Esophagus mucosa (tissue), 1 donor: ENCODE results near the gene IL3. TPM values are rescaled to one million over a fixed set of nuclear protein-coding genes. Genes with fewer than 3 reads are reported as not detected.

Source experiments
- ATAC-seq: fragments of 200-7000 bp; cut with Tn5 transposase; one replicate; pipeline ENCODE4 v1.9.1; 2020
- total RNA-seq: library from RNA; stranded (reverse); gene quantifications from one replicate; pipeline ENCODE4 v1.2.4, GENCODE V29; 2023
- donor health status: DM: yes; HTN: yes; CAD: no.

Gene IL3
- total RNA-seq, 1 donor from 2014 or later, result not detected

DNA sequence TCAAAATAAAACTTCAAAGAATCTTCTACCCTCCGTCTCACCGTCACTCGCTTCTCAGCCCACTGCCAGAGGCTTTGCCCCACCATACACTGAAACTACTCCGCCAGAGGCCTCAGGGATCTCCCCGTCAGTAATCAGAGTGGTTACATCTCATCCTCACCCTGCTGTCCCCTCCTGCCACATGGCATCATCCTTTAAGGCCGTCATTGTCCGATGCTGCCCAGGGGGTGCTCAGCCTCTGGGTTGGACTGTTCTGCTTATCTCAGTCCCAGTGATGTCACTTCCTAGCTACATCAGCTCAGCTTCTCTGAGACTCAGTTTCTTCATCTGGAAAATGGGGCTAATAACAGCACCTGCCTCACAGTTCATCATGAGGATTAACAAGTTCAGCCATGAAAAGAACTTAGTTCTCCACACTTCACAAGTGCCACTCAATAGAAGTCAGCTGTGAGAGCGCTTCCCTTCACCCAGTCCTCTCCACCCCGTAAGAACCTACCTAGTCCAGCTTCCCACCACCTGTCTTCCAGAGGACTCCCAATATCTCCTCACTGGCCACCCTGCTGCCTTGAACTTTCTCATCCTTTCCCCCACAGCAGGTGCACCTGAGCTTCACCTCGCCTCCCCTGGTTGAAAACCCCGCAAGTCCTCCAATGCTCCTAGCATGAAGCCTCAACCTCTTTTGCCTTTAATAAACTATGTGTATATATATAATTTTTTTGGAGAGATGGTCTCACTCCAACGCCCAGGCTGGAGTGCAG lies 2.8 kb upstream of the IL3 start:
- no peak for ATAC-seq

- ATAC-seq, result no peak
Measured at GRCh38 chr5:132058646-132059042, 1.8 kb upstream of the IL3 start.

DNA sequence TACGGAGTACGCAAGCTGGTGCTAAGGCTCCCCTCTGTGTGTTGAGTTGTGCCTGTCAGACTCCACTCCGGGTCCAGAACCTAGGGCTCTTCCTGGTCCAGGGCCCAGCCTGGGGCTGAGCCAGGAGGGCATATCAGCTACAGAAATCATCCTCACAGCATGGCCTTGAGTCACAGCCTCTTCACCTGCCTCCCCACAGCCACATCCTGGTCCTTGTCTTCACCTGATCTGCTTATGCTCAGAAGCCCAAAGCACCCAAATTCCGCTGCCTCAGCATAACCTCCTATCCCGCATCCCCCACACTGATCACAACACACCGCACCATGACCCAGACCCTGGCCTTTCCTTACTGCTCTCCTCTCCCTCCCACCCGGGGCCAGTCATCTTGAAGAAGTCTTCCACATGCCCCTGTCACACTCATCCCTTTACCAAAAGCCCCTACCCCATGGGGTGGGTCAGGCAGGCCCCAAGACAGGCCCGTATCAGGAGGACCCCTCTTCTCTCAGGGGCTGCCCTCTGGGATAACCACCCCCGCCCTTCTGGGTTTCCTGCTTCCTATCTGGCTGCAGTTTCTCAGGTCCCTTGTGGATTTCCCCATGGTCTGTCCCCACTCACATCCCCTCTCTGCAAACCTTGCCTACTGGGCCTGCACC lies 1.3 kb upstream of the IL3 start:
- no peak for ATAC-seq

DNA sequence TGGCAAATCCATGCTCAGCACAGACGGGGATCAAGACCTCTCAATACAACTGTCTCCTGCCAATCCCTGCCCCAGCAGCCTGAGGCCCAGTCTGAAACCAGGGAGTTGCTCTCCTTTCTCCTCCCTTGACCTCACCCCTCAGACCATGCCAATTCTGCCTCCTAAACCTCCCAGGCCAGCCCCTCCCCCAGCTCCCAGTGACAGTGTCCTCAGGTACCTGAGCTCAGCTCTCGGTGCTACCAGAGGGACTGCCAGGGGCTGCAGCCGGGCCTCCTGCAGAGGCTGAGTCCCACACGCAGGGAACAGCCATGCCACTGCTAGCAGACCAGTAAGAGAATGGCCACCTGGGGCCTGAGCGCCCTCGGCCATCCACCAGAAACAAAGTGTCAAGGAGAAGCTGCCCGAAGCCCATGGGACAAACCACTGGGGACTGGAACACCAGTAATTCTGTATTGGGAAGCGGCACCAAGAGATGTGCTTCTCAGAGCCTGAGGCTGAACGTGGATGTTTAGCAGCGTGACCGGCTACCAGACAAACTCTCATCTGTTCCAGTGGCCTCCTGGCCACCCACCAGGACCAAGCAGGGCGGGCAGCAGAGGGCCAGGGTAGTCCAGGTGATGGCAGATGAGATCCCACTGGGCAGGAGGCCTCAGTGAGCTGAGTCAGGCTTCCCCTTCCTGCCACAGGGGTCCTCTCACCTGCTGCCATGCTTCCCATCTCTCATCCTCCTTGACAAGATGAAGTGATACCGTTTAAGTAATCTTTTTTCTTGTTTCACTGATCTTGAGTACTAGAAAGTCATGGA lies 557 bp upstream of the IL3 start:
- no peak for ATAC-seq

- ATAC-seq, result peak; percentile 61
Measured at GRCh38 chr5:132063090-132063911, 2.8 kb downstream of the IL3 start.

GRCh38 chr5:132064140-132064539 lies 3.7 kb downstream of the IL3 start:
- ATAC-seq, result no peak

GRCh38 chr5:132064738-132065331 lies 4.4 kb downstream of the IL3 start:
- ATAC-seq, result peak; percentile 79

DNA sequence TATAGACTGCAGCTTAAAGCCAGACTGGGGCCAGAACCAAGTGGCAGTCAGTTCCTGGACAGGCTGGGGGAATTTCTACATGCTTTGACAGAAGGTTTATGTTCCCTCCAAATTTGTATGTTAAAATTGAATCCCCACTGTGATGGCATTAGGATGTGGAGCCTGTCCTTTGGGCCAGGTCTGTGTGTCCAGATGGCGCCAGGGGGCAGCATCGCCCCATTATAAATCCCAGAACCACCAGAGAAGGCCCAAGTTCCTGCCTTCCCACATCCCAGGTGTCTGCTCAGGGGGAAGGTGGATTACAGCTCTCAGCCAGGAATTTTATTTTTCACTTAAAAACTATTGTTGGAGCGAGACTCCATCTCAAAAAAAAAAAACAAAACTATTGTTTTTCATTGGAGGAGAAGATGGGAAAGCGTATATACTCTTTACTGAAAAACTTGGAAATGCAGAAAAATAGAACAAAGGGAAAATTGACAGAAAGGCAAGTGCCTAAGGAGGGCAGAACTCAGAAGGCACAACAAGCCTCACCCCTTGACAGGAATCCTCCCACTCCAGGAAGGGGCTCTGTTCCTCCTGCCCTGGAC lies 5.0 kb downstream of the IL3 start:
- peak; percentile 59 for ATAC-seq

- no peak for ATAC-seq
Measured at GRCh38 chr5:132065951-132066701, 5.7 kb downstream of the IL3 start.

DNA sequence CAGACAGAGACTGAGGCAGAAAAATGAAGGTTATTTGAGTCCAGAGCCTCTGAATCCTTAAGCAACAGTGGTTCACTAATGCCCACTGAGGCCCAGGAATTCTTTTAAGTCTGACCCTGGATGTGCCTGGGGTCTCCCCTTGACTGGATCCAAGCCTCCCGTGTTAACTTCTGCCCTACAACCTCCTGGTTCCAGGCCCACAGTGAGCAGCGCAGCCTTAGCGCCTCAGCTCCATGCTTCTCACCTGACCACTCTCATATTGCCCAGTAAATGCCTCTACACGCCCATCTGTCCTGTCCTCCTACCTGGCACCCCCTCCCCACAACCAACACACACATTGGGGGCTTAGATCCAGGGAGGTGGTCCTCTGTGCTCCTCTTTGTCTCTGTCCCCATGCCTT lies 6.4 kb downstream of the IL3 start:
- ATAC-seq, result no peak

- ATAC-seq, result no peak
Measured at GRCh38 chr5:132067451-132067850, 7.0 kb downstream of the IL3 start.

GRCh38 chr5:132067941-132068808 lies 7.7 kb downstream of the IL3 start:
- no peak for ATAC-seq

DNA sequence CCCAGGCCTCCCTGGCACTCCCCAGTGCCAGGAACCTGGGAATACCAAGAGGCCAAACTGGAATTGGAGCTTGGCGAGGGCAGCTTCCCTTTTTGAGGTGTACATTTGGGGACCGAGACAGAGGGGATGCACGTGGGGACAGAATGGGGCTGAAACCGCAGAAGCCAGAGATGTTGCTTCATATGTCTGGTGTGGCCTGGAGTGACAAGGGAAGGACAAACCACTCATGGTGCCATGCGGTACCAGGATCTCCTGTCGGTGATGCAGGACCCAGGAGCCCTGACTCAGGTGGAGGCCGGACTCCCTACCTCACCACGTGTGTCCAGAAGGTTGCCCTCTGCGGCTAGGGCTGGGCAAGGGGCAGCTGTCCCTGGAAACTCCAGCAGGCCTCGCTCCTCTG lies 9.1 kb downstream of the IL3 start:
- no peak for ATAC-seq

DNA sequence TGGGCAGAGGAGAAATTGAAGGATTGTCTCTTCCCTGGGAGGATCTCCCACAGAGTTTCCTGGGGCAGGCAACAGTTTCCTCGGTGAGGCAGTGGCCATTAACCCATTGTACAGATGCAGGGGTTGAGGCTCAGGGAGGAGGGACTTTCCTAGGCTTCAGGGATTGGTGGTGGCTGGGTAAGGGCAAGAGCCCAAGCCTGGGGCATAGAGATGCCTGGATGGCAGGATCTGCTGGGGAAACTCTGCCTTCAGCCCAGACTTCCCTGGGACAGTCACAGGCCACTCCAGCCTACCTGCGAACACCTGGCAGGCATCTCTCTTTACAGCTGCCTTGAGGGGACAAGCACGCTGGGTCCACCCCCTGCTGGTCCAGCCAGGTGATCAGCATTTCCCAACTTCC lies 9.5 kb downstream of the IL3 start:
- no peak for ATAC-seq

GRCh38 chr5:132070460-132071337 lies 10.2 kb downstream of the IL3 start:
- ATAC-seq, result no peak

DNA sequence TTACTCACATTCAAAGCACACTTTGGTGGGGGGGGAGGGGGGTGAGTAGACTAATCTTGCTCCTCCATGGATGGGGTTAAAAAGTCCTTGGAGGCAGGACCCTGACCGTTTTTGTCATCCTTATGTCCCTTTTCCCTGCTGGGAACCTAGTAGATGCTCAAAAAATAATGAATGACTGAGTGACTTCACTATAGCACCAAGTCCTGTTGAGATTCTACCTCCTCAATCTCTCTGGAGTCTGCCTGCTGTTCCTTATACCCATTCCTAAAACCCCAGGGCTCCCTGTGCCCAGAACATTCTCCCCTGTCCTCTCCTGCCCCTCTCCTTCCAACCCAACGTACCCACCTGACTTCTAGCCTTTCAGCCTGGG lies 10.9 kb downstream of the IL3 start:
- no peak for ATAC-seq

DNA sequence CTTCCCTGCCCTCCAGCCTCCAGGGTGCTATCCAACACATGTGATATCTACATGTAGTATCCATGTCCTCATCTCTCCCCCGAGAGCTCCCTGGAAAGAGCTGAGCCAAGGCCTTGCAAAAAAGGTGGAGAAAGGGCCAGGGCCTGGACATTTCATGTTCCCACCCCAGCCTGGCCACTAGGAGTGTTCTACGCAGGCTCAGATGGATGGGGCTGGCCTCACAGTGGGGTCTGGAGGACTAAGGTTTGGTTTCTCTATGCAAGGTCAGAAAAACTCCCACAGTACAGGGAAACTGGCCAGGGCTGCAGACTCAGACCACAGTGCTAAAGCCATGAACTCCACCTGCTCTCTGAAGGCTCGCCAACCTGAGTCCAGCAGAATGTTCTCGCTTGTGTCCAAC lies 11.6 kb downstream of the IL3 start:
- ATAC-seq, result no peak

DNA sequence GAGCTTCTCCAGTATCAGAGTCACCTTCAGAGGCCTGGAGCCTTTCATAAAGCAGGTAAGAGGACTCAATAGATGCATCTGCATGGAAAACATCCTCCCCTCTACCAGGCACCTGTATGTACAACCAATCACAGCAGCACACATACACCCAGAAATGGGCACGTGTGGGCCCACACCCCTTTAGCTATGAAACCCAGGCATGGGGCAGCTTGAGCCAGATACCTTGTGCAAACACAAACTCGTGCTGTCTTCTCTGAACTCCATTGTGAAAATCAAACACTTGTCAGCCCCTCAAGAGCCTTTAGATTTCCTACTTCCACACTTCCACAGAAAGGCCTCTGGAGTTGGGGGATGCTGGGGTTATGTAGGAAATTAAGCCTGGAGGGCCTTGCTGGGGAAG lies 12.1 kb downstream of the IL3 start:
- ATAC-seq, result no peak
